HG03025 (cell line): Measurements from ENCODE around the gene SPIC.
"Not testable (repeated sequence)": the region's sequence is repeated elsewhere in the genome, so short reads cannot be mapped to it uniquely, and the experiment has no call there.

ENCODE experiments used
- ATAC-seq: cut with Tn5 transposase; IDR thresholded peaks from one replicate; pipeline ENCODE4 v1.9.1; 2021; ENCODE audit warnings: mild to moderate bottlenecking, moderate library complexity; ENCODE audit not compliant: unreplicated experiment, low FRiP score

Gene SPIC

GRCh38 chr12:101474711-101475386, at the start of gene SPIC:
SPIC (plus strand) TSS chr12:101475336; CDS start chr12:101476905, 1,569 bp downstream.
- no peak for ATAC-seq

GRCh38 chr12:101430456-101430855, 44.7 kb upstream of the SPIC start:
- no peak for ATAC-seq

GRCh38 chr12:101436136-101436535, 39.0 kb upstream of the SPIC start:
- no peak for ATAC-seq

GRCh38 chr12:101439236-101439635, 35.9 kb upstream of the SPIC start:
- no peak for ATAC-seq

- ATAC-seq: no peak
These were observed 33.5 kb upstream of the SPIC start for GRCh38 chr12:101441461-101442224.

GRCh38 chr12:101455685-101456084, 19.5 kb upstream of the SPIC start:
- ATAC-seq: no peak

- no peak for ATAC-seq
These were observed 15.3 kb upstream of the SPIC start for GRCh38 chr12:101459642-101460346.

- ATAC-seq: no peak
These were observed 6.2 kb upstream of the SPIC start for GRCh38 chr12:101468948-101469347.

GRCh38 chr12:101470939-101471338, 4.2 kb upstream of the SPIC start:
- no peak for ATAC-seq

- ATAC-seq: not testable (repeated sequence)
These were observed 3.3 kb upstream of the SPIC start for GRCh38 chr12:101471878-101472277.

GRCh38 chr12:101474248-101474647, 888 bp upstream of the SPIC start:
- no peak for ATAC-seq

- no peak for ATAC-seq
These were observed 692 bp downstream of the SPIC start for GRCh38 chr12:101475751-101476305.

GRCh38 chr12:101480849-101481248, 5.7 kb downstream of the SPIC start:
- no peak for ATAC-seq

GRCh38 chr12:101485021-101485420, 9.9 kb downstream of the SPIC start:
- ATAC-seq: no peak

GRCh38 chr12:101488469-101488868, 13.3 kb downstream of the SPIC start:
- ATAC-seq: no peak

- ATAC-seq: no peak
These were observed 15.3 kb downstream of the SPIC start for GRCh38 chr12:101490286-101490920.

GRCh38 chr12:101491329-101491728, 16.2 kb downstream of the SPIC start:
- ATAC-seq: no peak

GRCh38 chr12:101493556-101493955, 18.4 kb downstream of the SPIC start:
- ATAC-seq: no peak

GRCh38 chr12:101498252-101498651, 23.1 kb downstream of the SPIC start:
- ATAC-seq: no peak

GRCh38 chr12:101501410-101501995, 26.4 kb downstream of the SPIC start:
- ATAC-seq: no peak
